ENCODE results near the gene SEMA3B.
A peak's percentile ranks its signal among the peaks of the same experiment; 100 is the strongest.
"Not testable (repeated sequence)": the region's sequence is repeated elsewhere in the genome, so short reads cannot be mapped to it uniquely, and the experiment has no call there.

Gene SEMA3B

GRCh38 chr3:50269977-50270413, 1.0 kb downstream of the SEMA3B start (continued):
- TF ChIP-seq TSHZ2 (CRISPR knock-in tag; IDR thresholded peaks at IDR 0.05) (no peak), ZNF8 (CRISPR knock-in tag; IDR thresholded peaks at IDR 0.05) (no peak), TCF4 (CRISPR knock-in tag; IDR thresholded peaks at IDR 0.05; ENCODE audit: borderline replicate concordance) (no peak), ISL1 (CRISPR knock-in tag; IDR thresholded peaks at IDR 0.05) (no peak)

- no peak for ATAC-seq
These were observed 1.7 kb downstream of the SEMA3B start for GRCh38 chr3:50270422-50271224.

GRCh38 chr3:50271314-50271936, 2.5 kb downstream of the SEMA3B start:
- no peak for TF ChIP-seq ARNTL (CRISPR knock-in tag; IDR thresholded peaks at IDR 0.05; ENCODE audit: borderline replicate concordance, low read depth)
- ATAC-seq = no peak

More at GRCh38 chr3:50270422-50271224, 1.7 kb downstream of the SEMA3B start:
- no peak for TF ChIP-seq BACH2 (CRISPR knock-in tag; IDR thresholded peaks at IDR 0.05; ENCODE audit: borderline replicate concordance)
- TF ChIP-seq CREB5 (CRISPR knock-in tag; IDR thresholded peaks at IDR 0.05; ENCODE audit: low read depth) = no peak
- no peak for TF ChIP-seq ZNF565 (CRISPR knock-in tag; conservative IDR thresholded peaks at IDR 0.05; ENCODE audit: low read depth)
- no peak for TF ChIP-seq ZNF8 (CRISPR knock-in tag; IDR thresholded peaks at IDR 0.05)
- no peak for TF ChIP-seq ZNF70 (CRISPR knock-in tag; IDR thresholded peaks at IDR 0.05)
- no peak for TF ChIP-seq ISL1 (CRISPR knock-in tag; IDR thresholded peaks at IDR 0.05)
- TF ChIP-seq ESRRG (CRISPR knock-in tag; IDR thresholded peaks at IDR 0.05) = no peak

- not testable (repeated sequence) for ATAC-seq
These were observed 3.6 kb downstream of the SEMA3B start for GRCh38 chr3:50272538-50272910.

- peak; percentile 74 for ATAC-seq
- TF ChIP-seq RARB (CRISPR knock-in tag; IDR thresholded peaks at IDR 0.05) (no peak), SNAI2 (CRISPR knock-in tag; IDR thresholded peaks at IDR 0.05) (no peak), PATZ1 (CRISPR knock-in tag; IDR thresholded peaks at IDR 0.05; ENCODE audit: borderline replicate concordance) (no peak), OSR1 (CRISPR knock-in tag; IDR thresholded peaks at IDR 0.05) (no peak), POU6F1 (CRISPR knock-in tag; IDR thresholded peaks at IDR 0.05; ENCODE audit: borderline replicate concordance, low read depth) (no peak), CSDC2 (CRISPR knock-in tag; IDR thresholded peaks at IDR 0.05) (no peak), CSRNP3 (CRISPR knock-in tag; IDR thresholded peaks at IDR 0.05) (no peak), ZC3H10 (CRISPR knock-in tag; IDR thresholded peaks at IDR 0.05) (no peak), ZNF8 (CRISPR knock-in tag; IDR thresholded peaks at IDR 0.05) (no peak), GLIS3 (CRISPR knock-in tag; IDR thresholded peaks at IDR 0.05) (no peak), TCF4 (CRISPR knock-in tag; IDR thresholded peaks at IDR 0.05; ENCODE audit: borderline replicate concordance) (no peak), PPARA (CRISPR knock-in tag; IDR thresholded peaks at IDR 0.05; ENCODE audit: borderline replicate concordance) (no peak), ZFP3 (CRISPR knock-in tag; IDR thresholded peaks at IDR 0.05) (no peak), ZFP30 (CRISPR knock-in tag; IDR thresholded peaks at IDR 0.05) (no peak)
These were observed 4.2 kb downstream of the SEMA3B start for GRCh38 chr3:50272911-50273688.
